ENCODE data around the gene MC2R.

DNA sequence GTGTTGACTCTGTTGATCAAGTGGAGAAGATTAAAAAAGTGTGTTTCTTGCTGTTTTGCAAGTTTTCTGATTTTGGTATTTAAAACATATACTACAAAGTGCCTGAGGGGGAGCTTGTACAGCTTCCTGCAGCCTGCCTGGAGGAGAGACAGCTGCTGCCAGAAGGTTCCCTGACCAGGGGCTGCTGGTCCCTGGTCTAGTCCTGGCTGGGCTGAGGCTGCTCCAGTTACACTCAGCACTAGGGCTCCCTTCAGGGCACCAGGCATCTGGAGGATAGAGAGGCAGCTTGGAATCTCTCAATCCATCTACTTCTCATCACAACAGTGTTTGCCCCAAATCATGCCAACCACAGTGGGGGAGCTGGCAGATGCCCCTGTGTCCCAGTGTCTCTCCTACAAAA is 4.8 kb downstream of the MC2R start:
- TF ChIP-seq, protein P1, sequence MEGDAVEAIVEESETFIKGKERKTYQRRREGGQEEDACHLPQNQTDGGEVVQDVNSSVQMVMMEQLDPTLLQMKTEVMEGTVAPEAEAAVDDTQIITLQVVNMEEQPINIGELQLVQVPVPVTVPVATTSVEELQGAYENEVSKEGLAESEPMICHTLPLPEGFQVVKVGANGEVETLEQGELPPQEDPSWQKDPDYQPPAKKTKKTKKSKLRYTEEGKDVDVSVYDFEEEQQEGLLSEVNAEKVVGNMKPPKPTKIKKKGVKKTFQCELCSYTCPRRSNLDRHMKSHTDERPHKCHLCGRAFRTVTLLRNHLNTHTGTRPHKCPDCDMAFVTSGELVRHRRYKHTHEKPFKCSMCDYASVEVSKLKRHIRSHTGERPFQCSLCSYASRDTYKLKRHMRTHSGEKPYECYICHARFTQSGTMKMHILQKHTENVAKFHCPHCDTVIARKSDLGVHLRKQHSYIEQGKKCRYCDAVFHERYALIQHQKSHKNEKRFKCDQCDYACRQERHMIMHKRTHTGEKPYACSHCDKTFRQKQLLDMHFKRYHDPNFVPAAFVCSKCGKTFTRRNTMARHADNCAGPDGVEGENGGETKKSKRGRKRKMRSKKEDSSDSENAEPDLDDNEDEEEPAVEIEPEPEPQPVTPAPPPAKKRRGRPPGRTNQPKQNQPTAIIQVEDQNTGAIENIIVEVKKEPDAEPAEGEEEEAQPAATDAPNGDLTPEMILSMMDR (conservative IDR thresholded peaks at IDR 0.05), result no peak
- TF ChIP-seq ZFX (IDR thresholded peaks at IDR 0.05), result no peak
